PC-3 (cell line): ENCODE results near the gene SMCO1. TPM values are rescaled to one million over a fixed set of nuclear protein-coding genes. Genes with fewer than 3 reads are reported as not detected.
"Not testable (repeated sequence)": the region's sequence is repeated elsewhere in the genome, so short reads cannot be mapped to it uniquely, and the experiment has no call there.

ENCODE experiments used
- ATAC-seq: fragments of 200-7000 bp; cut with Tn5 transposase; 2 replicates; pipeline ENCODE4 v1.9.1; 2020; ENCODE audit warnings: mild to moderate bottlenecking, moderate library complexity
- BruUV-seq: library from RNA; stranded (reverse); fragments of 400-500 nt; replicated peaks from 2 replicates; lab custom pipeline; 2021; lab: Mats Ljungman, UMichigan
- CTCF ChIA-PET: fragments of 300-600 bp; sonication (Branson Sonifier 250); formaldehyde crosslinking; loops from one replicate; lab custom pipeline; 2022; ENCODE audit warnings: antibody characterized with exemption; lab: Charles Lee
- POLR2A ChIA-PET: fragments of 300-600 bp; sonication (Branson Sonifier 250); formaldehyde crosslinking; loops from one replicate; lab custom pipeline; 2022; ENCODE audit warnings: antibody characterized with exemption; ENCODE audit not compliant: unreplicated experiment; lab: Charles Lee
- DNase-seq: peaks from one replicate; pipeline ENCODE4 v3.0.0-alpha.2; 2015
- H2AFZ ChIP-seq: fragments of 300-600 bp; sonication (generic); 2 replicates; pipeline ENCODE4 v1.6.0; 2016; ENCODE audit warnings: antibody characterized with exemption, low read length
- H3F3A ChIP-seq: fragments of 300-600 bp; sonication (generic); one replicate; pipeline ENCODE4 v1.6.0; 2017; ENCODE audit warnings: antibody characterized with exemption, low read length, control low read depth, mild to moderate bottlenecking; ENCODE audit not compliant: unreplicated experiment
- H3K27ac ChIP-seq: fragments of 300-600 bp; sonication (generic); 2 replicates; pipeline ENCODE4 v1.5.1; 2016; ENCODE audit warnings: mild to moderate bottlenecking, low read length
- H3K27me3 ChIP-seq: fragments of 300-600 bp; sonication (generic); 2 replicates; pipeline ENCODE4 v1.6.1; 2016; ENCODE audit warnings: low read length, mixed read lengths
- H3K36me3 ChIP-seq: fragments of 300-600 bp; sonication (generic); 2 replicates; pipeline ENCODE4 v1.6.1; 2016; ENCODE audit warnings: low read depth, mixed run types, low read length, mixed read lengths
- H3K4me1 ChIP-seq: fragments of 300-600 bp; sonication (generic); 2 replicates; pipeline ENCODE4 v1.5.1; 2016; ENCODE audit warnings: low read length; ENCODE audit not compliant: insufficient read depth
- H3K4me2 ChIP-seq: fragments of 300-600 bp; sonication (generic); 2 replicates; pipeline ENCODE4 v1.6.0; 2016; ENCODE audit warnings: low read length
- H3K4me3 ChIP-seq: fragments of 300-600 bp; sonication (generic); 2 replicates; pipeline ENCODE4 v1.5.1; 2016; ENCODE audit warnings: mild to moderate bottlenecking, low read length, mixed read lengths
- H3K79me2 ChIP-seq: fragments of 300-600 bp; sonication (generic); 2 replicates; pipeline ENCODE4 v1.6.1; 2017; ENCODE audit warnings: low read length, mixed read lengths
- H3K9ac ChIP-seq: fragments of 300-600 bp; sonication (generic); 2 replicates; pipeline ENCODE4 v1.6.0; 2016; ENCODE audit warnings: mild to moderate bottlenecking, low read length
- H3K9me2 ChIP-seq: fragments of 300-600 bp; sonication (generic); replicated peaks from 2 replicates; pipeline ENCODE4 v1.6.1; 2016; ENCODE audit warnings: mixed run types, low read length, mixed read lengths
- H3K9me3 ChIP-seq: fragments of 300-600 bp; sonication (generic); 2 replicates; pipeline ENCODE4 v1.6.1; 2016; ENCODE audit warnings: low read length, mixed read lengths
- H4K20me1 ChIP-seq: fragments of 300-600 bp; sonication (generic); 2 replicates; pipeline ENCODE4 v1.6.1; 2016; ENCODE audit warnings: low read length, mixed read lengths
- EZH2 ChIP-seq: fragments of 300-600 bp; sonication (generic); IDR thresholded peaks from one replicate; pipeline ENCODE4 v1.6.1; 2017; ENCODE audit warnings: antibody characterized with exemption, mild to moderate bottlenecking, low read length; ENCODE audit not compliant: unreplicated experiment
- EZH2phosphoT487 ChIP-seq: fragments of 300-600 bp; sonication (generic); IDR thresholded peaks from 2 replicates; pipeline ENCODE4 v1.6.1; 2018; ENCODE audit warnings: mild to moderate bottlenecking, antibody characterized with exemption, low read length, borderline replicate concordance
- intact Hi-C: fragments of 100-400 bp; cut with micrococcal nuclease; formaldehyde crosslinking; loops from 2 replicates; pipeline ENCODE4 v1.9.0; 2023
- total RNA-seq: library from RNA; depleted of rRNA; stranded (reverse); fragments of >200 nt; gene quantifications from 2 replicates; pipeline ENCODE4 v1.2.3, GENCODE V29; 2014
- TF ChIP-seq, protein P1 (sequence below): fragments of 300-600 bp; sonication (generic); conservative IDR thresholded peaks from 2 replicates; pipeline ENCODE4 v1.5.1; 2017; ENCODE audit warnings: antibody characterized with exemption, low read depth, mild to moderate bottlenecking, low read length

SMCO1 gene
- total RNA-seq, 1 experiment from 2014 or later: not detected

DNA sequence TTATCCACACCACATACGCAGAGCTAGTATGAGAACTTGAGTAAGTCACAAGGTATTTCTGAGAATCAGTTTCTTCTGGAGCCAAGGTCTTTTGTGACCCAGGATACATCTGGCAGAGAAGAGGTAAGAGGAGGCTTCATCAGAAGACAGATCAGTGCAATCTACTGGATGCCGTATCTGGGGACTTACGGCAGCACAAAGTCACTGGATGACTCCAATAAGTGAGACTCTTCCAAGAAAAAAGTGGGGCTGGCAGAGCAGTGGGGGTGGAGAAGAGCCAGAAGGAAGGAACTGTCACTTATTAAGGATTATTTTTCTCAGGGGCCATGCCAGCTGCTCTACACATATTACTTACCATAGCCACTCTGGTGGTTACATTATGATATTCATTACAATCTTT, 51.3 kb downstream of the SMCO1 start:
- no peaks in the 10 kb centered on the region for H3K9me3 ChIP-seq
- intact Hi-C loops: no loop called here
- no peaks in the 10 kb centered on the region for H3K79me2 ChIP-seq
- no TSS peak for BruUV-seq
- no peaks in the 10 kb centered on the region for H4K20me1 ChIP-seq
- DNase-seq (no peak), ATAC-seq (no peak)
- no peak overlapping the region for H2AFZ ChIP-seq
- no peak for TF ChIP-seq EZH2phosphoT487
- TF ChIP-seq EZH2: no peak
- TF ChIP-seq, protein P1, sequence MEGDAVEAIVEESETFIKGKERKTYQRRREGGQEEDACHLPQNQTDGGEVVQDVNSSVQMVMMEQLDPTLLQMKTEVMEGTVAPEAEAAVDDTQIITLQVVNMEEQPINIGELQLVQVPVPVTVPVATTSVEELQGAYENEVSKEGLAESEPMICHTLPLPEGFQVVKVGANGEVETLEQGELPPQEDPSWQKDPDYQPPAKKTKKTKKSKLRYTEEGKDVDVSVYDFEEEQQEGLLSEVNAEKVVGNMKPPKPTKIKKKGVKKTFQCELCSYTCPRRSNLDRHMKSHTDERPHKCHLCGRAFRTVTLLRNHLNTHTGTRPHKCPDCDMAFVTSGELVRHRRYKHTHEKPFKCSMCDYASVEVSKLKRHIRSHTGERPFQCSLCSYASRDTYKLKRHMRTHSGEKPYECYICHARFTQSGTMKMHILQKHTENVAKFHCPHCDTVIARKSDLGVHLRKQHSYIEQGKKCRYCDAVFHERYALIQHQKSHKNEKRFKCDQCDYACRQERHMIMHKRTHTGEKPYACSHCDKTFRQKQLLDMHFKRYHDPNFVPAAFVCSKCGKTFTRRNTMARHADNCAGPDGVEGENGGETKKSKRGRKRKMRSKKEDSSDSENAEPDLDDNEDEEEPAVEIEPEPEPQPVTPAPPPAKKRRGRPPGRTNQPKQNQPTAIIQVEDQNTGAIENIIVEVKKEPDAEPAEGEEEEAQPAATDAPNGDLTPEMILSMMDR: no peak
- 0 out of 2 replicates have a peak, but pooled peaks cover 4% of the 10 kb centered on the region for H3K36me3 ChIP-seq
- H3K9ac ChIP-seq: no peak overlapping the region
- H3K4me2 ChIP-seq: no peak overlapping the region
- H3K9me2 ChIP-seq: no peaks in the 10 kb centered on the region
- no peak overlapping the region for H3K27ac ChIP-seq
- H3F3A ChIP-seq: no peaks in the 10 kb centered on the region
- no peaks in the 10 kb centered on the region for H3K27me3 ChIP-seq
- no peaks in the 10 kb centered on the region for H3K4me1 ChIP-seq
- CTCF ChIA-PET: no interaction called here
- no peak overlapping the region for H3K4me3 ChIP-seq
- POLR2A ChIA-PET: no interaction called here

DNA sequence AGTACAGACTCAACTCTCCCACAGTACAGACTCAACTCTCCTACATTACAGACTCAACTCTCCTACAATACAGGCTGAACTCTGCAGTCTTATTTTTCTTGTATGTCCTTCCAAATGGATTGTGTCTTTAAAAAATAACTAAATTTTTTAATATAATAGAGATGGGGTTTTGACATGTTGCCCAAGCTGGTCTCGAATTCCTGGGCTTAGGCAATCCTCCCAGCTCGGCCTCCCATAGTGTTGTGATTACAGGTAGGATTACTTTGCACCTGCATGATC, 51.7 kb downstream of the SMCO1 start:
- Histone ChIP-seq H2AFZ (no peak overlapping the region), H3K79me2 (no peaks in the 10 kb centered on the region), H3K9me3 (no peaks in the 10 kb centered on the region), H3K9me2 (no peaks in the 10 kb centered on the region), H3K4me1 (no peaks in the 10 kb centered on the region), H4K20me1 (no peaks in the 10 kb centered on the region), H3K27me3 (no peaks in the 10 kb centered on the region), H3K27ac (no peak overlapping the region), H3K4me2 (no peak overlapping the region), H3K36me3 (0 out of 2 replicates have a peak, but pooled peaks cover 4% of the 10 kb centered on the region), H3F3A (no peaks in the 10 kb centered on the region), H3K9ac (no peak overlapping the region), H3K4me3 (no peak overlapping the region)
- TF ChIP-seq EZH2phosphoT487: no peak
- TF ChIP-seq, protein P1: no peak
- TF ChIP-seq EZH2: no peak
- intact Hi-C loops: no loop called here
- DNase-seq (no peak), ATAC-seq (no peak)
- POLR2A ChIA-PET: no interaction called here
- CTCF ChIA-PET: no interaction called here
- BruUV-seq: no TSS peak

DNA sequence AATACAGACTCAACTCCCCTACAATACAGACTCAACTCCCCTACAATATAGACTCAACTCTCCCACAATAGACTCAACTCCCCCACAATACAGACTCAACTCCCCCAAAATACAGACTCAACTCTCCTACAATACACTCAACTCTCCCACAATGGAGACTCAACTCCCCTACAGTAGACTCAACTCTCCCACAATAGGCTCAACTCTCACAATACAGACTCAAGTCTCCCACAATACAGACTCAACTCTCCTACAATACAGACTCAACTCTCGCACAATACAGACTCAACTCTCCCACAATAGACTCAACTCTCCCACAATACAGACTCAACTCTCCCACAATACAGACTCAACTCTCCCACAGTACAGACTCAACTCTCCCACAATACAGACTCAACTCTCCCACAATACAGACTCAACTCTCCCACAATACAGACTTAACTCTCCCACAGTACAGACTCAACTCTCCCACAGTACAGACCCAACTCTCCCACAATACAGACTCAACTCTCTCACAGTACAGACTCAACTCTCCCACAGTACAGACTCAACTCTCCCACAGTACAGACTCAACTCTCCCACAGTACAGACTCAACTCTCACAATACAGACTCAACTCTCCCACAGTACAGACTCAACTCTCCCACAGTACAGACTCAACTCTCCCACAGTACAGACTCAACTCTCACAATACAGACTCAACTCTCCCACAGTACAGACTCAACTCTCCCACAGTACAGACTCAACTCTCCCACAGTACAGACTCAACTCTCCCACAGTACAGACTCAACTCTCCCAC, 52.3 kb downstream of the SMCO1 start:
- H3F3A ChIP-seq, H3K27ac ChIP-seq, H3K9ac ChIP-seq, POLR2A ChIA-PET, ATAC-seq, H2AFZ ChIP-seq, H3K9me2 ChIP-seq, H3K79me2 ChIP-seq, H3K4me2 ChIP-seq, CTCF ChIA-PET, H3K9me3 ChIP-seq, H4K20me1 ChIP-seq, BruUV-seq, H3K27me3 ChIP-seq, DNase-seq, H3K4me1 ChIP-seq, H3K4me3 ChIP-seq, intact Hi-C loops, H3K36me3 ChIP-seq: not testable (repeated sequence)
